ENCODE results near the gene SNF8.

Gene SNF8

DNA sequence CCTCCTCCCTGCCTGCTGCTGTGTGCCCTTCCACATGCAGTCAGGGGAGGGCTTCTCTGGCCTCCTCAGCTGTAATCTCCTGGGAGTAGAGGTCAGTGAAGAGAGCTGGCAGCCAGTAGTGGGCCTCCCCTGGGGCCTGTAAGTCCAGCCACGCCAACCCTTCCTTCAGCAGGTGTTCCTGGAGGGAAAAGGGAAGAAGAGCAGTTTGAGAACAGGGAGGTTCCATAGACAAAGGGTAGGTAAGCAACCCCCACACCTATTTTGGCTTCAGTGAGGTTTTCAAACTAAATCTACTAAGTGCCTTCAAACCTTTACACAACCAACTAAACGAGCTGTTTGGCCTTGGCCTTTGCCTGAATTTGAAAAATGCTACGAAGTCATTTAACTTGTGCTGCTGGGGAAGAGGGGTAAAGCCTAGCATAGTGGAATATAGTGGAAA, 14.2 kb downstream of the SNF8 start:
- Histone ChIP-seq H3K27me3 (ENCODE audit: control insufficient read depth, insufficient read depth, low read length, poor library complexity, severe bottlenecking) (no peaks in the 10 kb centered on the region), H3K4me1 (ENCODE audit: control insufficient read depth, insufficient read depth, low read length) (no peaks in the 10 kb centered on the region), H3K4me3 (ENCODE audit: insufficient read depth, low read depth, low read length) (no peak overlapping the region), H3K9me3 (ENCODE audit: control insufficient read depth, low read length) (no peaks in the 10 kb centered on the region), H3K27ac (ENCODE audit: insufficient read depth, low read depth, low read length, poor library complexity, severe bottlenecking) (no peak overlapping the region), H3K36me3 (ENCODE audit: control insufficient read depth, insufficient read depth, low read length) (peaks cover 55% of the 10 kb centered on the region)
- WGBS, 2 experiments: 90 to 100% methylated on average over 3 of the region's 3 CpGs

DNA sequence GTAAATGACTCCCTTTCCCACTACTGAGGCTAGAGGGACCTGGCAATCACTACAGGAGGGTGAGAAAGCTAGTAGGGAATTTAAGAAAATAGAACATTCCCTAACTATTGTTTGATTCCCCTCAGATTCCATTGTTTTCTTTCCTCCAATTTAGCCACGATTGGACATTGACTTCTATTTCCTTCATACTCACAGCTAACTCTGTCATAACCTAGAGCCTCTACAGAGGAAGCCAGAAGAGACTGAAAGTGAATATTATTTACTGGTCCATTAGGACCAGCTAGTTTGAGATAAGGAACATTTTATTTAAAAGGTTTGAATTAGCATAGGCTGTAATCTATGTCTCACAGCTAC, 14.9 kb downstream of the SNF8 start:
- no peak overlapping the region for H3K27ac ChIP-seq (ENCODE audit: insufficient read depth, low read depth, low read length, poor library complexity, severe bottlenecking)
- H3K4me1 ChIP-seq (ENCODE audit: control insufficient read depth, insufficient read depth, low read length): no peaks in the 10 kb centered on the region
- H3K9me3 ChIP-seq (ENCODE audit: control insufficient read depth, low read length): no peaks in the 10 kb centered on the region
- WGBS, 2 experiments: 92 to 100% methylated on average over 1 of the region's 1 CpG
- no peaks in the 10 kb centered on the region for H3K27me3 ChIP-seq (ENCODE audit: control insufficient read depth, insufficient read depth, low read length, poor library complexity, severe bottlenecking)
- no peak overlapping the region for H3K4me3 ChIP-seq (ENCODE audit: insufficient read depth, low read depth, low read length)
- H3K36me3 ChIP-seq (ENCODE audit: control insufficient read depth, insufficient read depth, low read length): peaks cover 60% of the 10 kb centered on the region

DNA sequence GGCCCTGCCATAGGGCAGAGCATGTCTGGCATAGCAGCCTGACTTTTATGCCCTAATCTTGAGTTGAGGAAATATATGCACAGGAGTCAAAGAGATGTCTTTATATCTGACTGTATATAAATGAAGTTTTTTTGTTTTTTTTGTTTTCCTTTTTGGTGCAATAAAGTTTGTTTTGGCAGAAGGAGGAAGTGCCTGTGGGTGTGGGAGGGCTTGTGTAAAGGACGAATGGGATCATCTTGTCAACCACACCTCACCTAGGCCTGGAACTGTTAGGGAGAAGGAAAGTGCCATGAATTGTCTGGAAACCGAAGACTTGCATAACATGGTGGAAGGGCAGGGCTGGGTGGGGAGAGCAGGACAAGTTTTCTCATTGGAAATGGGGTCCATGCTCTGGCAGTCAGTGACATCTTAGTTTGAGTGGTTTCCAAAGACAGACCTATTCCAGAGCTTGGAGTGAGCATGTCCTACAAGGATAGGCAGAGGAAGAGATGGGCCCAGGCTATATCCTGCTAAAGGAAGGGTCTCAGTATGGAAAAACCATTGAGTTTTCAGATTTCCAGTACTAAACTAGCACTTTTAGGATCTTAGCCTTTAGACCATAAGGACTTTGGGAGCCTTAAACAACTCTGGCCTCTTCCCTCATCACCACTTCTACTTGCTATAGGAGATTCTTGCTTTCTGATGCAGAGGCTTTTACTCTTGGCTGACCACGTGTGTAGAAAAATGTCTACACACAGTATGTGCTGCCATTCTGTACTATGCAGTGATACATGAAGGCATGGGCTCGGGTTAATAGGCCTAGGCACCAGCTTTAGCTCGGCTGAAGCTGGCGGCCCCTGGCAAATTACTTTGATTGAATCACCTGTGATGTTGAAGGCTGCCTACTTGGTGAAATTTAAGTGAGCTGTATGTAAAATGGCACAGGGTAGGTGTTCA, 15.5 kb downstream of the SNF8 start:
- no peaks in the 10 kb centered on the region for H3K27me3 ChIP-seq (ENCODE audit: control insufficient read depth, insufficient read depth, low read length, poor library complexity, severe bottlenecking)
- H3K9me3 ChIP-seq (ENCODE audit: control insufficient read depth, low read length): no peaks in the 10 kb centered on the region
- no peak overlapping the region for H3K4me3 ChIP-seq (ENCODE audit: insufficient read depth, low read depth, low read length)
- H3K27ac ChIP-seq (ENCODE audit: insufficient read depth, low read depth, low read length, poor library complexity, severe bottlenecking): peak overlapping the region; percentile 62
- WGBS, 2 experiments: 92 to 95% methylated on average over 6 of the region's 6 CpGs
- H3K36me3 ChIP-seq (ENCODE audit: control insufficient read depth, insufficient read depth, low read length): peaks cover 60% of the 10 kb centered on the region
- H3K4me1 ChIP-seq (ENCODE audit: control insufficient read depth, insufficient read depth, low read length): no peaks in the 10 kb centered on the region

DNA sequence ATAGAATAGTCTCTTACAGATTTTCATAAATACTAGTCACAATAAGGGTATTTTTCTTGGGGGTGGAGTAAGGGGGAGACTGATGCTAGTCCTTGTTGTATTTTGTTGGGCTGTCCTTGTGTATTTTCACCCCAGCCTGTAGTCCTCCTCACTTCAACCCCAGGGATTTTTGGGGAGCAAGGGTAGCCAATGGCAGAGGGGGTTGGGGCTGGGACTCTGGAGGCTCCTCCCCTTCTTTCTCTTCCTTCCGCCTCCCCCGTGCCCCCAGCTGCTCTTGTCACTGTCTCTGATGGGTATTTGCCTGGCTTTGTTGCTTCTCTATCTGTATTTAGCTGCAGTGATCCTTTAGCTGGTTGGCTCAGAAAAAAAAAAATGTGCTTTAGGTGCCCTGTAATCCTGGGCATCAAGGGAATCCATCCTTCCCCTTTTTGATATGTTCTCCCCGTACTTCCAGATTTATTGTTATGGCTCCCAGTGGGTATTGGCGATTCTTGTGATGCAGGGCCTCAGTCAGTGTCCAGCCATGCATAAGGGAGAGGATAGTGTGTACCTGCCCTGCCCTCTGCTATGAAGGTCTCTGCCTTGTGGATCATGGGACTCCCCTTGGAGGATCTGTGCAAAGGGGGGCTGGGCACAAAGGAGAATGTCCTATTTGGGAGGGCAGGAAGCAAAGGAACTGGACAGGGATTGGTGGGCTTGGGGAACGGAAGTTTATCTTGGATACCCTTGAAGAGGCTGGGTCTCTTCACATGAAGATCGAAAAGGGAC, 16.5 kb downstream of the SNF8 start:
- Histone ChIP-seq H3K27me3 (ENCODE audit: control insufficient read depth, insufficient read depth, low read length, poor library complexity, severe bottlenecking) (no peaks in the 10 kb centered on the region), H3K27ac (ENCODE audit: insufficient read depth, low read depth, low read length, poor library complexity, severe bottlenecking) (peak overlapping the region; percentile 62), H3K4me1 (ENCODE audit: control insufficient read depth, insufficient read depth, low read length) (no peaks in the 10 kb centered on the region), H3K36me3 (ENCODE audit: control insufficient read depth, insufficient read depth, low read length) (peaks cover 59% of the 10 kb centered on the region), H3K9me3 (ENCODE audit: control insufficient read depth, low read length) (no peaks in the 10 kb centered on the region), H3K4me3 (ENCODE audit: insufficient read depth, low read depth, low read length) (no peak overlapping the region)
- 77 to 89% methylated on average over 6 of the region's 6 CpGs for WGBS, 2 experiments

DNA sequence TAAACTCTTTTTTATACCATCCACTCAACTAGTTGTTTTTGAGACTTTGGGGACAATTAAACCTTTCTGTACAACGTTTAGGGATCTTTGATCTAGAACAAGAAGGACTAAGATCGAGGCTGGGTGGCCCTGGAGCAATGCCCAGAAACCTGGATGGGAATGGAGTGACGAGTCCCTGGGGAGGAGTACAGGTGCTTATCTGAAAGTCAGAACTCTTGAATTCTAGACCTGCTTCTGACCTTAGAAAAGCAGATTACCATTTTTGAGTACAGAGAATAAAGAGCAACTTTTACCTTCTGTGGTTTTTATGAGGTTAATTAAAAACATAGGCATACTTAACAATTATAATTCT, 18.7 kb downstream of the SNF8 start:
- Histone ChIP-seq H3K9me3 (ENCODE audit: control insufficient read depth, low read length) (no peaks in the 10 kb centered on the region), H3K36me3 (ENCODE audit: control insufficient read depth, insufficient read depth, low read length) (peaks cover 64% of the 10 kb centered on the region), H3K4me1 (ENCODE audit: control insufficient read depth, insufficient read depth, low read length) (no peaks in the 10 kb centered on the region), H3K27ac (ENCODE audit: insufficient read depth, low read depth, low read length, poor library complexity, severe bottlenecking) (no peak overlapping the region), H3K4me3 (ENCODE audit: insufficient read depth, low read depth, low read length) (no peak overlapping the region), H3K27me3 (ENCODE audit: control insufficient read depth, insufficient read depth, low read length, poor library complexity, severe bottlenecking) (no peaks in the 10 kb centered on the region)
- 91 to 93% methylated on average over 3 of the region's 3 CpGs for WGBS, 2 experiments

- Histone ChIP-seq H3K27ac (ENCODE audit: insufficient read depth, low read depth, low read length, poor library complexity, severe bottlenecking) (no peak overlapping the region), H3K9me3 (ENCODE audit: control insufficient read depth, low read length) (no peaks in the 10 kb centered on the region), H3K36me3 (ENCODE audit: control insufficient read depth, insufficient read depth, low read length) (peaks cover 59% of the 10 kb centered on the region), H3K4me3 (ENCODE audit: insufficient read depth, low read depth, low read length) (no peak overlapping the region), H3K27me3 (ENCODE audit: control insufficient read depth, insufficient read depth, low read length, poor library complexity, severe bottlenecking) (no peaks in the 10 kb centered on the region), H3K4me1 (ENCODE audit: control insufficient read depth, insufficient read depth, low read length) (no peaks in the 10 kb centered on the region)
- WGBS, 2 experiments: 85 to 86% methylated on average over 4 of the region's 4 CpGs
Observed at GRCh38 chr17:48925251-48925990, 19.2 kb downstream of the SNF8 start.

DNA sequence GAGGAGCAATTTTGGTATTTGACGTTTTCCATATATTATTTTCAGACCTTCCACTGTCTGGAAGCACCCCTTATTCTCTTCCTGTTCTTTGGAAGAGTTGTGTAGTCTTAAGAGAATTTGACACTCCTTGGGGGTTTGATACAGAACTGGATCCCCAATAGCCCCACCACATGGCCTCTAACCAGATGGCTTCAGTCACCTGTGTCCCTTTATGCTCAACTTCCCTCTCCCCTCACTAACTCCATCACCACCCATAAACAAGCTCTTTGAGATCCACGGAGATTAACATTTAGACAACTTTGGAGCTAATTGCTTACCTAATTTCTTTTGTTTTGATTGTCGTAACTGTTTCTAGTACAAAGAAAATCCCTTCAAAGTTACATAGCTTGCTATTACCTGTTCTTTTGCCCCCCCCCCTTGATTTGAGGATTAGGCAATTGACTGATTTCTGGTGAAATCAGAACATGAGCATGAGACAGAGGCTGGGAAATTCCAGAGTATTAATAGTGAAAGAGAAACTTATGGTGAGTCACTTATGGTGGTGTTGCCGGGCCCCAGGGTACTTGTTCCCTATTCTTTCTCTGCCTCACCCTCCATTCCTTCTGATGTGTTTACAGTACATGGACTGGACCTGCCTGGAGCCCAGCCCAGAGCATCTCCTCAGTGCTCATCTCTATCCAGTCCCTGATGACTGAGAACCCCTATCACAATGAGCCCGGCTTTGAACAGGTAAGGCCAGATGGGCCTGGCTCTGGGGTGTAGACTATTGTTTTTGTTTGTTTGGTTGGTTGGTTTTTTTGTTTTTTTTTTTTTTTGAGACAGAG, 29.0 kb downstream of the SNF8 start:
- no peaks in the 10 kb centered on the region for H3K27me3 ChIP-seq (ENCODE audit: control insufficient read depth, insufficient read depth, low read length, poor library complexity, severe bottlenecking)
- H3K9me3 ChIP-seq (ENCODE audit: control insufficient read depth, low read length): no peaks in the 10 kb centered on the region
- H3K4me3 ChIP-seq (ENCODE audit: insufficient read depth, low read depth, low read length): no peak overlapping the region
- H3K36me3 ChIP-seq (ENCODE audit: control insufficient read depth, insufficient read depth, low read length): peaks cover 50% of the 10 kb centered on the region
- no peak overlapping the region for H3K27ac ChIP-seq (ENCODE audit: insufficient read depth, low read depth, low read length, poor library complexity, severe bottlenecking)
- peaks cover 2% of the 10 kb centered on the region for H3K4me1 ChIP-seq (ENCODE audit: control insufficient read depth, insufficient read depth, low read length)
- WGBS, 2 experiments: 83 to 87% methylated on average over 4 of the region's 5 CpGs

- Histone ChIP-seq H3K9me3 (ENCODE audit: control insufficient read depth, low read length) (no peaks in the 10 kb centered on the region), H3K27me3 (ENCODE audit: control insufficient read depth, insufficient read depth, low read length, poor library complexity, severe bottlenecking) (no peaks in the 10 kb centered on the region), H3K36me3 (ENCODE audit: control insufficient read depth, insufficient read depth, low read length) (peaks cover 29% of the 10 kb centered on the region), H3K27ac (ENCODE audit: insufficient read depth, low read depth, low read length, poor library complexity, severe bottlenecking) (no peak overlapping the region), H3K4me3 (ENCODE audit: insufficient read depth, low read depth, low read length) (no peak overlapping the region), H3K4me1 (ENCODE audit: control insufficient read depth, insufficient read depth, low read length) (peaks cover 14% of the 10 kb centered on the region)
- WGBS, 2 experiments: 96 to 97% methylated on average over 2 of the region's 2 CpGs
Observed at GRCh38 chr17:48912476-48912875, 32.2 kb downstream of the SNF8 start.

GRCh38 chr17:48910370-48910769, 34.3 kb downstream of the SNF8 start:
- 91 to 93% methylated on average over 2 of the region's 2 CpGs for WGBS, 2 experiments

More at GRCh38 chr17:48910370-48910769, 34.3 kb downstream of the SNF8 start:
- peaks cover 16% of the 10 kb centered on the region for H3K36me3 ChIP-seq (ENCODE audit: control insufficient read depth, insufficient read depth, low read length)
- no peak overlapping the region for H3K4me3 ChIP-seq (ENCODE audit: insufficient read depth, low read depth, low read length)
- H3K4me1 ChIP-seq (ENCODE audit: control insufficient read depth, insufficient read depth, low read length): peaks cover 14% of the 10 kb centered on the region
- no peaks in the 10 kb centered on the region for H3K27me3 ChIP-seq (ENCODE audit: control insufficient read depth, insufficient read depth, low read length, poor library complexity, severe bottlenecking)
- H3K9me3 ChIP-seq (ENCODE audit: control insufficient read depth, low read length): no peaks in the 10 kb centered on the region
- H3K27ac ChIP-seq (ENCODE audit: insufficient read depth, low read depth, low read length, poor library complexity, severe bottlenecking): no peak overlapping the region

Data from ectodermal cell (in vitro differentiated cells).